Jurkat, Clone E6-1 (cell line): ENCODE measurements around the gene CXXC5.

ENCODE experiments used
- DNase-seq: peaks from one replicate; pipeline ENCODE4 v3.0.0-alpha.2; 2011; ENCODE audit warnings: low read depth, low spot score
- H3K4me3 ChIP-seq: 2 replicates; pipeline ENCODE4 v1.5.1; 2011; ENCODE audit warnings: mild to moderate bottlenecking, low read length, control low read depth, moderate library complexity

Gene CXXC5

GRCh38 chr5:139637438-139638089 is 10.6 kb upstream of the CXXC5 start:
- DNase-seq: no peak
- no peak overlapping the region for H3K4me3 ChIP-seq

- DNase-seq: no peak
- H3K4me3 ChIP-seq: no peak overlapping the region
Measured at GRCh38 chr5:139638090-139638735, 9.9 kb upstream of the CXXC5 start.

GRCh38 chr5:139638736-139639618 is 9.2 kb upstream of the CXXC5 start:
- DNase-seq: no peak
- no peak overlapping the region for H3K4me3 ChIP-seq

GRCh38 chr5:139639619-139640380 is 8.3 kb upstream of the CXXC5 start:
- H3K4me3 ChIP-seq: no peak overlapping the region

GRCh38 chr5:139640421-139641115 is 7.6 kb upstream of the CXXC5 start:
- H3K4me3 ChIP-seq: no peak overlapping the region
- no peak for DNase-seq

More at GRCh38 chr5:139639619-139640380, 8.3 kb upstream of the CXXC5 start:
- no peak for DNase-seq

- DNase-seq: no peak
- H3K4me3 ChIP-seq: no peak overlapping the region
Measured at GRCh38 chr5:139641116-139642080, 6.8 kb upstream of the CXXC5 start.

- no peak overlapping the region for H3K4me3 ChIP-seq
- DNase-seq: no peak
Measured at GRCh38 chr5:139642213-139642612, 5.9 kb upstream of the CXXC5 start.

- no peak overlapping the region for H3K4me3 ChIP-seq
- DNase-seq: no peak
Measured at GRCh38 chr5:139642891-139643871, 5.0 kb upstream of the CXXC5 start.

GRCh38 chr5:139644001-139644456 is 4.1 kb upstream of the CXXC5 start:
- DNase-seq: no peak

GRCh38 chr5:139644646-139645429 is 3.3 kb upstream of the CXXC5 start:
- DNase-seq: no peak
- no peak overlapping the region for H3K4me3 ChIP-seq

More at GRCh38 chr5:139644001-139644456, 4.1 kb upstream of the CXXC5 start:
- no peak overlapping the region for H3K4me3 ChIP-seq

- DNase-seq: no peak
- H3K4me3 ChIP-seq: no peak overlapping the region
Measured at GRCh38 chr5:139645430-139645871, 2.7 kb upstream of the CXXC5 start.

- DNase-seq: no peak
- H3K4me3 ChIP-seq: no peak overlapping the region
Measured at GRCh38 chr5:139646111-139646510, 2.0 kb upstream of the CXXC5 start.

GRCh38 chr5:139646912-139647505 is 1.1 kb upstream of the CXXC5 start:
- no peak for DNase-seq
- no peak overlapping the region for H3K4me3 ChIP-seq

- DNase-seq: no peak
- no peak overlapping the region for H3K4me3 ChIP-seq
Measured at GRCh38 chr5:139647506-139648204, 494 bp upstream of the CXXC5 start.
